IMR-90 (cell line): ENCODE measurements around the gene AKAP7. TPM values are rescaled to one million over a fixed set of nuclear protein-coding genes. Genes with fewer than 3 reads are reported as not detected.

ENCODE experiments used
- ATAC-seq: fragments of 200-7000 bp; cut with Tn5 transposase; 2 replicates; pipeline ENCODE4 v1.9.1; 2020; ENCODE audit warnings: low read depth, mild to moderate bottlenecking, moderate library complexity
- BruUV-seq: library from RNA; stranded (reverse); fragments of 400-500 nt; replicated peaks from 2 replicates; lab custom pipeline; 2021; lab: Mats Ljungman, UMichigan
- CTCF ChIA-PET: fragments of 300-600 bp; formaldehyde crosslinking; extraction: SDS; loops from one replicate; lab custom pipeline; 2021; ENCODE audit warnings: antibody characterized with exemption; lab: Yijun Ruan, JAX
- POLR2A ChIA-PET: fragments of 300-600 bp; sonication (Branson Sonifier 250); formaldehyde crosslinking; loops from one replicate; lab custom pipeline; 2022; ENCODE audit warnings: antibody characterized with exemption; ENCODE audit not compliant: unreplicated experiment; lab: Charles Lee
- DNase-seq: peaks from one replicate; pipeline ENCODE4 v3.0.0; 2013
- H2AFZ ChIP-seq: replicated peaks from 2 replicates; pipeline ENCODE3; 2013; ENCODE audit warnings: low read length, mild to moderate bottlenecking; ENCODE audit not compliant: poor library complexity
- H2AK5ac ChIP-seq: 2 replicates; pipeline ENCODE4 v1.6.1; 2013; ENCODE audit warnings: low read depth, low read length, inconsistent platforms
- H2AK9ac ChIP-seq: replicated peaks from 2 replicates; pipeline ENCODE3; 2013; ENCODE audit warnings: mild to moderate bottlenecking, low read depth, low read length, moderate library complexity; ENCODE audit not compliant: poor library complexity
- H2BK120ac ChIP-seq: 2 replicates; pipeline ENCODE4 v1.6.1; 2013; ENCODE audit warnings: low read depth, low read length, inconsistent platforms
- H2BK15ac ChIP-seq: 3 replicates; pipeline ENCODE4 v1.6.1; 2013; ENCODE audit warnings: low read depth, low read length, inconsistent platforms
- H2BK20ac ChIP-seq: 2 replicates; pipeline ENCODE4 v1.6.1; 2013; ENCODE audit warnings: low read depth, mild to moderate bottlenecking, inconsistent platforms, low read length, moderate library complexity
- H2BK5ac ChIP-seq: 2 replicates; pipeline ENCODE4 v1.6.1; 2013; ENCODE audit warnings: mild to moderate bottlenecking, low read depth, low read length, inconsistent platforms; ENCODE audit not compliant: poor library complexity, severe bottlenecking
- H3K14ac ChIP-seq: replicated peaks from 2 replicates; pipeline ENCODE4 v1.6.1; 2013; ENCODE audit warnings: low read depth, low read length, inconsistent platforms
- H3K18ac ChIP-seq: 2 replicates; pipeline ENCODE4 v1.6.1; 2013; ENCODE audit warnings: low read depth, low read length, control low read depth
- H3K23ac ChIP-seq: 2 replicates; pipeline ENCODE4 v1.6.1; 2013; ENCODE audit warnings: low read depth, low read length, inconsistent platforms
- H3K27ac ChIP-seq: 2 replicates; pipeline ENCODE4 v1.5.1; 2013; ENCODE audit warnings: mild to moderate bottlenecking, control low read depth, low read length; ENCODE audit not compliant: insufficient read depth
- H3K27me3 ChIP-seq: 2 replicates; pipeline ENCODE4 v1.6.1; 2013; ENCODE audit warnings: low read length; ENCODE audit not compliant: control insufficient read depth, insufficient read depth
- H3K36me3 ChIP-seq: 2 replicates; pipeline ENCODE4 v1.6.1; 2013; ENCODE audit warnings: low read length, mixed read lengths; ENCODE audit not compliant: control insufficient read depth, insufficient read depth
- H3K4ac ChIP-seq: 2 replicates; pipeline ENCODE4 v1.6.1; 2013; ENCODE audit warnings: low read depth, low read length, inconsistent platforms
- H3K4me1 ChIP-seq: 2 replicates; pipeline ENCODE4 v1.6.1; 2013; ENCODE audit warnings: low read length, mixed read lengths; ENCODE audit not compliant: control insufficient read depth, insufficient read depth
- H3K4me2 ChIP-seq: 2 replicates; pipeline ENCODE4 v1.6.1; 2013; ENCODE audit warnings: low read depth, mild to moderate bottlenecking, control low read depth, low read length, moderate library complexity
- H3K4me3 ChIP-seq: 2 replicates; pipeline ENCODE4 v1.5.1; 2013; ENCODE audit warnings: low read depth, mild to moderate bottlenecking, control low read depth, low read length, moderate library complexity; ENCODE audit not compliant: insufficient read depth
- H3K56ac ChIP-seq: 2 replicates; pipeline ENCODE4 v1.6.1; 2013; ENCODE audit warnings: low read length, inconsistent platforms; ENCODE audit not compliant: insufficient read depth; ENCODE audit errors: extremely low read depth
- H3K79me1 ChIP-seq, 2 experiments: 2 replicates each; pipeline ENCODE4 v1.6.1; 2013; ENCODE audit warnings: low read length in 2 of 2, inconsistent platforms in 1 of 2, low read depth in 1 of 2
- H3K9ac ChIP-seq: 2 replicates; pipeline ENCODE4 v1.6.1; 2013; ENCODE audit warnings: low read depth, low read length, control low read depth
- H3K9me1 ChIP-seq: 2 replicates; pipeline ENCODE4 v1.6.1; 2013; ENCODE audit warnings: low read length, inconsistent platforms; ENCODE audit not compliant: insufficient read depth
- H3K9me3 ChIP-seq: 2 replicates; pipeline ENCODE4 v1.6.1; 2013; ENCODE audit warnings: low read length; ENCODE audit not compliant: control insufficient read depth, insufficient read depth
- H4K20me1 ChIP-seq: 2 replicates; pipeline ENCODE4 v1.6.1; 2013; ENCODE audit warnings: low read length, inconsistent platforms; ENCODE audit not compliant: insufficient read depth
- H4K5ac ChIP-seq: 2 replicates; pipeline ENCODE4 v1.6.1; 2013; ENCODE audit warnings: mild to moderate bottlenecking, low read depth, low read length, control low read depth
- H4K8ac ChIP-seq, 2 experiments: 2 replicates each; pipeline ENCODE4 v1.6.1; 2013; ENCODE audit warnings: low read depth in 2 of 2, low read length in 2 of 2, control low read depth in 1 of 2, inconsistent platforms in 1 of 2
- H4K91ac ChIP-seq: 2 replicates; pipeline ENCODE4 v1.6.1; 2013; ENCODE audit warnings: low read depth, low read length, inconsistent platforms; ENCODE audit not compliant: insufficient read depth
- CEBPB ChIP-seq: IDR thresholded peaks from 2 replicates; pipeline ENCODE4 v1.6.1; 2012; ENCODE audit warnings: low read depth, low read length, improper control_type of control experiment
- CHD1 ChIP-seq: IDR thresholded peaks from 2 replicates; pipeline ENCODE4 v1.6.1; 2012; ENCODE audit warnings: low read depth, low read length, improper control_type of control experiment
- MXI1 ChIP-seq: IDR thresholded peaks from 2 replicates; pipeline ENCODE4 v1.6.1; 2012; ENCODE audit warnings: low read depth, mild to moderate bottlenecking, low read length, moderate library complexity, borderline replicate concordance
- NFE2L2 ChIP-seq: fragments of 150-350 bp; IDR thresholded peaks from 2 replicates; pipeline ENCODE4 v1.6.1; 2016; ENCODE audit warnings: low read depth, mild to moderate bottlenecking, low read length
- POLR2A ChIP-seq: IDR thresholded peaks from 2 replicates; pipeline ENCODE4 v1.6.1; 2012; ENCODE audit warnings: mild to moderate bottlenecking, low read depth, low read length
- SMC3 ChIP-seq: fragments of 150-350 bp; IDR thresholded peaks from 2 replicates; pipeline ENCODE4 v1.6.1; 2016; ENCODE audit warnings: low read depth, mild to moderate bottlenecking, antibody characterized with exemption, low read length, moderate library complexity
- WGBS, 2 experiments: methylation state at CpG; one replicate each; pipeline versions ENCODE4 v1.1.5 to v1.1.7; 2013; ENCODE audit warnings: missing lambda C conversion rate in 2 of 2; ENCODE audit not compliant: insufficient read length in 1 of 2; ENCODE audit errors: extremely low coverage in 2 of 2; 5-methylcytosine and 5-hydroxymethylcytosine counted together
- dilution Hi-C: fragments of 300-500 bp; cut with HindIII; formaldehyde crosslinking; loops from one replicate; pipeline ENCODE4 v1.14.3; 2018; ENCODE audit warnings: low sequenced_read_pairs; ENCODE audit not compliant: unreplicated experiment
- in situ Hi-C: fragments of 300-500 bp; cut with MboI; formaldehyde crosslinking; loops from 3 replicates; pipeline ENCODE4 v1.14.3; 2019; ENCODE audit warnings: low sequenced_read_pairs, inconsistent platforms, mixed read lengths
- intact Hi-C: fragments of 100-400 bp; cut with micrococcal nuclease; formaldehyde crosslinking; loops from 2 replicates; pipeline ENCODE4 v1.10.0; 2022
- polyA plus RNA-seq, 3 experiments: library from polyadenylated mRNA; depleted of rRNA; stranded (reverse); fragments of >200 nt; gene quantifications; 2 replicates each; pipeline ENCODE4 v1.2.3, GENCODE V29; 2012; ENCODE audit warnings: low replicate concordance in 1 of 3
- total RNA-seq: library from RNA; depleted of rRNA; stranded (reverse); fragments of >200 nt; gene quantifications from 2 replicates; pipeline ENCODE4 v1.2.3, GENCODE V29; 2012

The AKAP7 gene
- total and polyA plus RNA-seq, 2 of the 4 experiments (the other 2 are of a cell fraction), result 0.54 to 1.1 TPM

- ATAC-seq, result no peak
- CTCF ChIA-PET, result no interaction called here
These were observed 186.3 kb downstream of the AKAP7 start for GRCh38 chr6:131321589-131321988.

More at GRCh38 chr6:131321589-131321988, 186.3 kb downstream of the AKAP7 start:
- Histone ChIP-seq H2AFZ (no peak overlapping the region), H4K91ac (no peak overlapping the region), H2BK5ac (no peak overlapping the region), H3K9me3 (no peaks in the 10 kb centered on the region), H3K18ac (no peak overlapping the region), H4K8ac (no peak overlapping the region), H2BK15ac (no peak overlapping the region), H3K27ac (no peak overlapping the region), H3K23ac (no peak overlapping the region), H3K79me1 (no peaks in the 10 kb centered on the region), H3K9ac (no peak overlapping the region), H3K4me1 (no peaks in the 10 kb centered on the region), H4K5ac (no peak overlapping the region), H3K9me1 (no peaks in the 10 kb centered on the region), H3K4ac (no peak overlapping the region), H3K36me3 (no peaks in the 10 kb centered on the region), H3K14ac (no peak overlapping the region), H3K27me3 (peaks cover 5% of the 10 kb centered on the region), H2AK9ac (no peak overlapping the region), H3K4me2 (no peak overlapping the region), H4K20me1 (no peaks in the 10 kb centered on the region), H2AK5ac (no peak overlapping the region), H3K56ac (no peak overlapping the region), H3K4me3 (no peak overlapping the region), H2BK120ac (no peak overlapping the region), H2BK20ac (no peak overlapping the region)
- no peak for DNase-seq
- BruUV-seq, result no TSS peak
- POLR2A ChIA-PET, result no interaction called here
- in situ Hi-C loops (no loop called here), intact Hi-C loops (no loop called here), dilution Hi-C loops (no loop called here)
- TF ChIP-seq CHD1, result no peak
- no peak for TF ChIP-seq CEBPB
- TF ChIP-seq POLR2A, result no peak
- no peak for TF ChIP-seq NFE2L2
- no peak for TF ChIP-seq SMC3
- TF ChIP-seq MXI1, result no peak
- no CpG with 5 or more reads among the region's 1 CpG for WGBS, 2 experiments
